PC-3 (cell line): ENCODE data around the gene ADI1. TPM values are rescaled to one million over a fixed set of nuclear protein-coding genes. Genes with fewer than 3 reads are reported as not detected.

Experiments
- ATAC-seq: fragments of 200-7000 bp; cut with Tn5 transposase; 2 replicates; pipeline ENCODE4 v1.9.1; 2020; ENCODE audit warnings: mild to moderate bottlenecking, moderate library complexity
- BruUV-seq: library from RNA; stranded (reverse); fragments of 400-500 nt; replicated peaks from 2 replicates; lab custom pipeline; 2021; lab: Mats Ljungman, UMichigan
- CTCF ChIA-PET: fragments of 300-600 bp; sonication (Branson Sonifier 250); formaldehyde crosslinking; loops from one replicate; lab custom pipeline; 2022; ENCODE audit warnings: antibody characterized with exemption; lab: Charles Lee
- POLR2A ChIA-PET: fragments of 300-600 bp; sonication (Branson Sonifier 250); formaldehyde crosslinking; loops from one replicate; lab custom pipeline; 2022; ENCODE audit warnings: antibody characterized with exemption; ENCODE audit not compliant: unreplicated experiment; lab: Charles Lee
- DNase-seq: peaks from one replicate; pipeline ENCODE4 v3.0.0-alpha.2; 2015
- H2AFZ ChIP-seq: fragments of 300-600 bp; sonication (generic); 2 replicates; pipeline ENCODE4 v1.6.0; 2016; ENCODE audit warnings: antibody characterized with exemption, low read length
- H3F3A ChIP-seq: fragments of 300-600 bp; sonication (generic); one replicate; pipeline ENCODE4 v1.6.0; 2017; ENCODE audit warnings: antibody characterized with exemption, low read length, control low read depth, mild to moderate bottlenecking; ENCODE audit not compliant: unreplicated experiment
- H3K27ac ChIP-seq: fragments of 300-600 bp; sonication (generic); 2 replicates; pipeline ENCODE4 v1.5.1; 2016; ENCODE audit warnings: mild to moderate bottlenecking, low read length
- H3K27me3 ChIP-seq: fragments of 300-600 bp; sonication (generic); 2 replicates; pipeline ENCODE4 v1.6.1; 2016; ENCODE audit warnings: low read length, mixed read lengths
- H3K36me3 ChIP-seq: fragments of 300-600 bp; sonication (generic); 2 replicates; pipeline ENCODE4 v1.6.1; 2016; ENCODE audit warnings: low read depth, mixed run types, low read length, mixed read lengths
- H3K4me1 ChIP-seq: fragments of 300-600 bp; sonication (generic); 2 replicates; pipeline ENCODE4 v1.5.1; 2016; ENCODE audit warnings: low read length; ENCODE audit not compliant: insufficient read depth
- H3K4me2 ChIP-seq: fragments of 300-600 bp; sonication (generic); 2 replicates; pipeline ENCODE4 v1.6.0; 2016; ENCODE audit warnings: low read length
- H3K4me3 ChIP-seq: fragments of 300-600 bp; sonication (generic); 2 replicates; pipeline ENCODE4 v1.5.1; 2016; ENCODE audit warnings: mild to moderate bottlenecking, low read length, mixed read lengths
- H3K79me2 ChIP-seq: fragments of 300-600 bp; sonication (generic); 2 replicates; pipeline ENCODE4 v1.6.1; 2017; ENCODE audit warnings: low read length, mixed read lengths
- H3K9ac ChIP-seq: fragments of 300-600 bp; sonication (generic); 2 replicates; pipeline ENCODE4 v1.6.0; 2016; ENCODE audit warnings: mild to moderate bottlenecking, low read length
- H3K9me2 ChIP-seq: fragments of 300-600 bp; sonication (generic); replicated peaks from 2 replicates; pipeline ENCODE4 v1.6.1; 2016; ENCODE audit warnings: mixed run types, low read length, mixed read lengths
- H3K9me3 ChIP-seq: fragments of 300-600 bp; sonication (generic); 2 replicates; pipeline ENCODE4 v1.6.1; 2016; ENCODE audit warnings: low read length, mixed read lengths
- H4K20me1 ChIP-seq: fragments of 300-600 bp; sonication (generic); 2 replicates; pipeline ENCODE4 v1.6.1; 2016; ENCODE audit warnings: low read length, mixed read lengths
- CTCF ChIP-seq: fragments of 300-600 bp; sonication (generic); conservative IDR thresholded peaks from 2 replicates; pipeline ENCODE4 v1.5.1; 2017; ENCODE audit warnings: antibody characterized with exemption, low read depth, mild to moderate bottlenecking, low read length
- EZH2 ChIP-seq: fragments of 300-600 bp; sonication (generic); IDR thresholded peaks from one replicate; pipeline ENCODE4 v1.6.1; 2017; ENCODE audit warnings: antibody characterized with exemption, mild to moderate bottlenecking, low read length; ENCODE audit not compliant: unreplicated experiment
- EZH2phosphoT487 ChIP-seq: fragments of 300-600 bp; sonication (generic); IDR thresholded peaks from 2 replicates; pipeline ENCODE4 v1.6.1; 2018; ENCODE audit warnings: mild to moderate bottlenecking, antibody characterized with exemption, low read length, borderline replicate concordance
- intact Hi-C: fragments of 100-400 bp; cut with micrococcal nuclease; formaldehyde crosslinking; loops from 2 replicates; pipeline ENCODE4 v1.9.0; 2023
- total RNA-seq: library from RNA; depleted of rRNA; stranded (reverse); fragments of >200 nt; gene quantifications from 2 replicates; pipeline ENCODE4 v1.2.3, GENCODE V29; 2014

ADI1 gene
- total RNA-seq, 1 experiment from 2014 or later = 97.8 TPM

GRCh38 chr2:3535794-3536681, 16.7 kb upstream of the ADI1 start:
- Histone ChIP-seq H3K27me3 (no peaks in the 10 kb centered on the region), H4K20me1 (no peaks in the 10 kb centered on the region), H3K4me1 (peaks cover 26% of the 10 kb centered on the region), H3K36me3 (peaks cover 4% of the 10 kb centered on the region; the same call in 1 of the 2 replicates), H3K27ac (peak overlapping the region; percentile 95), H3K4me3 (peak overlapping the region; percentile 54), H3K79me2 (no peaks in the 10 kb centered on the region), H3K4me2 (peak overlapping the region; percentile 77), H2AFZ (peak overlapping the region; percentile 80), H3K9ac (peak overlapping the region; percentile 77), H3K9me3 (no peaks in the 10 kb centered on the region), H3F3A (no peaks in the 10 kb centered on the region), H3K9me2 (no peaks in the 10 kb centered on the region)
- peak; percentile 92 for DNase-seq
- ChIA-PET POLR2A (interaction anchor here (0.5 kb wide), 1 partner anchor 11 kb away, joined by 3 read pairs; no protein-coding TSS in a partner anchor), CTCF (interaction anchor here (0.5 to 1.1 kb wide), 3 partner anchors 12 to 76 kb away, joined by 3 to 4 read pairs (median 3); no protein-coding TSS in a partner anchor)
- TF ChIP-seq EZH2phosphoT487 (no peak), CTCF (no peak; the same call in 1 of the 2 replicates), EZH2 (no peak)
- intact Hi-C loops = loop anchor here (1.0 to 5.0 kb wide), 2 partner anchors 17 to 116 kb away; partner anchors contain the start of gene ADI1
- peak; percentile 80 for ATAC-seq
- TSS peak; percentile 93 for BruUV-seq

GRCh38 chr2:3535467-3535793, 16.1 kb upstream of the ADI1 start:
- Histone ChIP-seq H3K27me3 (no peaks in the 10 kb centered on the region), H3K4me2 (peak overlapping the region; percentile 77), H4K20me1 (no peaks in the 10 kb centered on the region), H2AFZ (peak overlapping the region; percentile 80), H3K9ac (peak overlapping the region; percentile 77), H3K4me3 (peak overlapping the region; percentile 54), H3K9me2 (no peaks in the 10 kb centered on the region), H3K4me1 (peaks cover 26% of the 10 kb centered on the region), H3K36me3 (peaks cover 4% of the 10 kb centered on the region; the same call in 1 of the 2 replicates), H3K9me3 (no peaks in the 10 kb centered on the region), H3K79me2 (no peaks in the 10 kb centered on the region), H3K27ac (peak overlapping the region; percentile 95), H3F3A (no peaks in the 10 kb centered on the region)
- POLR2A ChIA-PET = no interaction called here
- intact Hi-C loops = loop anchor here (5.0 kb wide), 1 partner anchor 117 kb away; no protein-coding TSS in a partner anchor
- CTCF ChIA-PET = interaction anchor here (1.1 kb wide), 1 partner anchor 11 kb away, joined by 4 read pairs; no protein-coding TSS in a partner anchor
- ATAC-seq (peak; percentile 2), DNase-seq (no peak)
- TF ChIP-seq EZH2phosphoT487 = no peak
- TF ChIP-seq EZH2 = no peak
- no peak for TF ChIP-seq CTCF
- BruUV-seq = no TSS peak
